ENCODE data around the gene VAPB. TPM values are rescaled to one million over a fixed set of nuclear protein-coding genes. Genes with fewer than 3 reads are reported as not detected.

The VAPB gene
- total RNA-seq, 1 experiment from 2014 or later, result 65.1 TPM

DNA sequence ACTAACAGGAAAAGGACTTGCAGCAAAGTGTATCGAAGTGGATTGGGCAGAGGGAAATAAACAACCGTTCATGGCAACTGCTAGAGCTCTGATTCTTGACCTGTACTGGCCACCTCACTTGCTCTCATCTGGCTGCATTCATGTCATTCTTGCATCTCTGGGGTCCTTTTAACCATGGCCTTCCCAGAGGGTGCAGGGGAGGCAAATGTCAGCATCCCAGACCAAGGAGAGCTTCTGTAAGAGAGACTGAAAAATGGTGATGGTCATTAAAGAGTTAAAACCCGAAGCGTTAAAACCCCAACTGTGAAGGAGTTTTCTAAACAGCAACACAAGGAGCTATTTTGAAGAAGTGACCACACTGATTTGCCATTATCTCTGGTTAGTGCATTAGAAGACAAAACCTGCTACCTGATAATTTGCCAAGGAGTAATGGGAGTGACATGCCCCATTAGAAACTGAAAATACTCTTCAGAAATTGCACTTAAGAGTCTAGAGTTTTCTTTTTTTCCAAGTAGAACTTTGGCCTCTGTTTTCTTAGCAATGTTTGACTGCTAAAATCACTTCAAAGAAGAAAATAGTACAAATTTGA is 63.7 kb downstream of the VAPB start:
- Histone ChIP-seq H2AK5ac (ENCODE audit: insufficient read length, low read length) (no peak overlapping the region), H3K23ac (ENCODE audit: insufficient read length, low read depth, low read length) (no peak overlapping the region), H2BK5ac (ENCODE audit: insufficient read length, low read length) (no peak overlapping the region), H3K9me3 (ENCODE audit: control insufficient read depth, low read depth, low read length) (no peaks in the 10 kb centered on the region), H4K20me1 (ENCODE audit: control insufficient read depth, insufficient read depth, insufficient read length) (no peaks in the 10 kb centered on the region), H3K18ac (ENCODE audit: insufficient read length, low read depth, low read length) (no peak overlapping the region), H3K27ac (ENCODE audit: insufficient read length, low read depth, low read length) (peak overlapping the region; percentile 1), H3T11ph (ENCODE audit: low read length) (no peak overlapping the region), H2BK120ac (ENCODE audit: low read depth, low read length, poor library complexity, severe bottlenecking) (no peak overlapping the region), H2BK20ac (ENCODE audit: low read depth, low read length, poor library complexity, severe bottlenecking) (no peak overlapping the region), H3K14ac (ENCODE audit: insufficient read depth, low read length) (no peak overlapping the region), H3K27me3 (ENCODE audit: insufficient read depth, low read length) (no peaks in the 10 kb centered on the region), H2BK12ac (ENCODE audit: insufficient read length, low read depth, low read length) (no peak overlapping the region), H4K8ac (replicated peaks; ENCODE audit: insufficient read length, low read depth, low read length) (no peak overlapping the region), H3K4me2 (ENCODE audit: insufficient read depth, insufficient read length, low read length) (no peak overlapping the region), H4K91ac (ENCODE audit: insufficient read length, low read depth, low read length) (no peak overlapping the region), H3K79me2 (ENCODE audit: insufficient read depth, low read length) (no peaks in the 10 kb centered on the region), H4K5ac (ENCODE audit: insufficient read length, low read depth, low read length) (no peak overlapping the region), H3K79me1 (ENCODE audit: insufficient read depth, low read depth, low read length, poor library complexity, severe bottlenecking) (no peaks in the 10 kb centered on the region), H3K56ac (ENCODE audit: insufficient read length, low read depth, low read length) (no peak overlapping the region), H2BK15ac (ENCODE audit: low read depth, low read length) (no peak overlapping the region), H3K4ac (ENCODE audit: low read depth, low read length) (no peak overlapping the region), H3K9ac (ENCODE audit: extremely low read depth, insufficient read length, low read length) (no peak overlapping the region), H3K4me1 (ENCODE audit: insufficient read depth, low read length) (peaks cover 5% of the 10 kb centered on the region; the same call in 1 of the 2 replicates), H2AFZ (ENCODE audit: low read length) (no peak overlapping the region), H3K23me2 (ENCODE audit: insufficient read length, low read depth, low read length, poor library complexity, severe bottlenecking) (no peaks in the 10 kb centered on the region)
- H3K27me3 Mint-ChIP-seq (ENCODE audit: low read depth), result no peaks in the 10 kb centered on the region
- peaks cover 30 to 52% of the 10 kb centered on the region in 2 experiments for H3K4me1 Mint-ChIP-seq
- H3K9me3 Mint-ChIP-seq, result peaks cover 0 to 3% of the 10 kb centered on the region in 2 experiments; a peak in 2 of 5 replicates
- peak overlapping the region; percentile 15 to 79 (median 44); a peak in 3 of 7 replicates for H3K27ac Mint-ChIP-seq
- peaks cover 0 to 14% (median 8%) of the 10 kb centered on the region in 3 experiments; a peak in 4 of 7 replicates for H3K36me3 Mint-ChIP-seq (ENCODE audit: insufficient read depth in 1 of 3, low read depth in 3 of 3)
- DNase-seq, result no peak
- no CpG with 5 or more reads among the region's 4 CpGs for WGBS (ENCODE audit: extremely low coverage, insufficient read length, low lambda C conversion rate)
- H3K4me3 Mint-ChIP-seq, result no peak overlapping the region
- TF ChIP-seq, protein P1, sequence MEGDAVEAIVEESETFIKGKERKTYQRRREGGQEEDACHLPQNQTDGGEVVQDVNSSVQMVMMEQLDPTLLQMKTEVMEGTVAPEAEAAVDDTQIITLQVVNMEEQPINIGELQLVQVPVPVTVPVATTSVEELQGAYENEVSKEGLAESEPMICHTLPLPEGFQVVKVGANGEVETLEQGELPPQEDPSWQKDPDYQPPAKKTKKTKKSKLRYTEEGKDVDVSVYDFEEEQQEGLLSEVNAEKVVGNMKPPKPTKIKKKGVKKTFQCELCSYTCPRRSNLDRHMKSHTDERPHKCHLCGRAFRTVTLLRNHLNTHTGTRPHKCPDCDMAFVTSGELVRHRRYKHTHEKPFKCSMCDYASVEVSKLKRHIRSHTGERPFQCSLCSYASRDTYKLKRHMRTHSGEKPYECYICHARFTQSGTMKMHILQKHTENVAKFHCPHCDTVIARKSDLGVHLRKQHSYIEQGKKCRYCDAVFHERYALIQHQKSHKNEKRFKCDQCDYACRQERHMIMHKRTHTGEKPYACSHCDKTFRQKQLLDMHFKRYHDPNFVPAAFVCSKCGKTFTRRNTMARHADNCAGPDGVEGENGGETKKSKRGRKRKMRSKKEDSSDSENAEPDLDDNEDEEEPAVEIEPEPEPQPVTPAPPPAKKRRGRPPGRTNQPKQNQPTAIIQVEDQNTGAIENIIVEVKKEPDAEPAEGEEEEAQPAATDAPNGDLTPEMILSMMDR (conservative IDR thresholded peaks at IDR 0.05), result no peak
